GM19240 (cell line): ENCODE data around the gene DUSP23.

Experiments
- DNase-seq: peaks from one replicate; pipeline ENCODE4 v3.0.0; 2011; ENCODE audit warnings: low spot score; ENCODE audit not compliant: insufficient read length

DUSP23 gene

DNA sequence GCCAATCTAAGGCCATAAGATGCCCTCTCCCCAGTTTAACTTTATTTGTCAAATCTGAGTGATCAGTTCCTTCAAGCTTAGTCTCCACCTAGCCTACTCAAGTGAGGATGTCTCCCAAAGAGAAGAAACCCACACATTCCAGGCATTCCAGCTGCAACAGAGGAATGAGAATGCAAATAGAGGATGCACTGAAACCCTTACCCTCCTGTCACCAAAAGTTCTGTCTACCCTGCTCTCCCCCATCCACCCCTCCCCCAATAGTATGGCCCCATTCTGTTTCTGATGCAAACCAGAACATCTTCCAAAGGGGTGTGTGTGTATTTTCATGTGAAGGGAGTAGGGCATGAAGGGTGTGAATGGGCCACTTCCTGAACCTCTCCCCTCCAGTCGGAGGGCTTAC is 3.0 kb downstream of the DUSP23 start:
- DNase-seq = no peak

DNA sequence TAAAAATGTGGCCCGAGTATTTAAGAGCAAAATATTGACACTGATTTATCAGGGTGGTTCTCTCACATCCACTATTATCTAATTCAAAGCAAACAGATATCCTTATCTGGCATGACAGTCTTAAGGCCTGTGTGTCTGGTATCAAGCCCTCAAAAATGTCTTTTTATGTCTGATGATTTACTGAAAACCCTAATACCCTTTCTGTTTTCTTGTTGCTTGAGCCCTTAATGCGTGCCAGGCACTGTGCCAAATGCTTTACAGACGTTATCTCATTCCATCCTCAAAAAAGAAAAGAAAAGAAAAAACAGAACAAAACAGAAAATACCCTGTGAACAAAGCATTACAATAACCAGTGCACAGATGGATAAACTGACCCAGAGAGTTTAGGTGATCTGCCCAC is 5.7 kb downstream of the DUSP23 start:
- no peak for DNase-seq

GRCh38 chr1:159786966-159787365 is 6.2 kb downstream of the DUSP23 start:
- DNase-seq = no peak

DNA sequence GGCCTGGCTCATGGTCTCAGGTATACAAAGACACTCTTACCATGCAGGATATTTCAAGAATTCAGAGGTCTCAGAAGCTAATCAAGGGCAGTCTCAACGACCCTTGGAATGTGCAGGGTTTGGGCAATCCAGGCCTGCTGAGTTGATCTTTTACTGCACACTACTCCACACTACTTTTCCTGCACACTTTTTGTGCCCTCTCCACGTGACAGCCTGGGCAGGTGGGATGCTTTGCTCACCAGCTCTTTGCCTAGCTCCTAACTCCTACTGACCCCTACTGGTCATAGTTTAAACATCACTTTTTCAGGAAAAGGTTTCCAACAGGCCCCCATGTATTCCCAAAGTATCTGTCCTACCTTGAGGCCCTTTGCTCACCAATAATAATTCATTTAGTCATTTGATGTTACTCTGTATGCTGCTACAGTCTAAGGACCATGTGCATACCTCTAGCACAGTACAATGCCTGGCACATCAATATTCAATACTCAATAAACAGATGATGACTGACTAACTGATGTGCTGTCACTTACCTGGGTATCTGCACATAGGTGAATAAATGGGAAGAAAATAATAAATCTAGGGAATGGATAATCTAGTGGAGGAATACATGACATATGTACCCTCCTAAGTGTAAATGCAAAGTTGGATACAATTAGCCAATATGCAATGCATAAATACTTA is 9.6 kb downstream of the DUSP23 start:
- DNase-seq = no peak

GRCh38 chr1:159791031-159791430 is 10.3 kb downstream of the DUSP23 start:
- no peak for DNase-seq

- DNase-seq = no peak
Observed at GRCh38 chr1:159791461-159791860, 10.7 kb downstream of the DUSP23 start.

DNA sequence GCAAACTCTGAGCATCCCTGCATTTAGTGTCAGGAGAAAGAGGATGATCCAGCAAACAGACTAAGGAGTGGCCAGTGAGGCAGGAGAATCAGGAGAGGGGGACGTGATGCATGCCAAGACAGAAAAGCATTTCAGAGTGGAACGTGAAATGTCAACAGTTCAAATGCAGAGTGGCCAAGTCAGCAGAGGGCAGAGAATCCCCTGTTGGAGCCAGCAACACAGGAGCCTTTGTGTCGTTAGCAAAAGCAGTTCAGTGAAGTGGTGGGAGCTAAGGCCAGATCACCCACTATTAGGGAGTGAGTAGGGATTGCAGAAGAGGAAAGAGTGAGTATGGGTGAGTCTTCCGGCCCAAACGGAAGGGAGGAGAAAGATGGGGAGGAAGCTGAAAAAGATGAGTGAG is 14.8 kb downstream of the DUSP23 start:
- DNase-seq = no peak

DNA sequence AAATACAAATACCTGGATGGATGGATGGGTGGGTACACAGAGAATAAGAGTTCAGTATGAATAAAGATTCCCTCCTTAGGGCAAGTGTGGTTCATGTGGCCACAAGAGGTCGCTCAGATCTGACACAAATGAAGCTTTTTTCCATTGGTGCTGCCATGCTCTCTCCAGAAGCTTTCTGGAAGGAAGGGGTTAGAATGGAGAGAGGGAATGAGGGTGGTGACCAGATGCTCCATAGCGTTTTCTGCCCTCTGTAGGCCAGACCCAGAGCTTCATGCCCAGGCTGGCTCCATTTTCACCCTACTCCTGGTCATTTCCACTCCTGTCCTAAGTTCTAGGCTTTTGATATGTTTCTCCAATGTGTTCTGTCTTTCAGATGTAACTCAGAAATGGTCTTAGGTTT is 18.1 kb downstream of the DUSP23 start:
- peak; percentile 48 for DNase-seq

- DNase-seq = no peak
Observed at GRCh38 chr1:159799446-159799985, 18.8 kb downstream of the DUSP23 start.

- no peak for DNase-seq
Observed at GRCh38 chr1:159800177-159800930, 19.6 kb downstream of the DUSP23 start.

GRCh38 chr1:159802111-159802510 is 21.3 kb downstream of the DUSP23 start, which contains the start of gene FCRL6:
Gene FCRL6, plus strand, starts transcription at chr1:159802360. Its CDS starts 65 bp downstream, at chr1:159802425.
- DNase-seq = no peak

- DNase-seq = no peak
Observed at GRCh38 chr1:159803956-159804689, 23.4 kb downstream of the DUSP23 start.

- DNase-seq = no peak
Observed at GRCh38 chr1:159804924-159805323, 24.2 kb downstream of the DUSP23 start.

DNA sequence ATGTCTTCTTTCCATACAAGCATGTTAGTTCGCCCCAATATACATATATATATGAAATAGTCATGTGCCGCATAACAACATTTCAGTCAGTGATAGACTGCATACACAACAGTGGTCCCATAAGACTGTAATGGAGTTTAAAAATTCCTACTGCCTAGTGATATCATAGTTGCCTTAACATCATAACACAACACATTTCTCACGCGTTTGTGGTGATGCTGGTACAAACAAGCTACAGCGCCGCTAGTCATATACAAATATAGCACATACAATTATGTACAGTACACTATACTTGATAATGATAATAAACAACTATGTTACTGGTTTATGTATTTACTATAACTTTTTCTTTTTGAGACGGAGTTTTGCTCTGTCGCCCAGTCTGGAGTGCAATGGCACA is 35.2 kb downstream of the DUSP23 start:
- no peak for DNase-seq

- no peak for DNase-seq
Observed at GRCh38 chr1:159817276-159818041, 36.7 kb downstream of the DUSP23 start.

DNA sequence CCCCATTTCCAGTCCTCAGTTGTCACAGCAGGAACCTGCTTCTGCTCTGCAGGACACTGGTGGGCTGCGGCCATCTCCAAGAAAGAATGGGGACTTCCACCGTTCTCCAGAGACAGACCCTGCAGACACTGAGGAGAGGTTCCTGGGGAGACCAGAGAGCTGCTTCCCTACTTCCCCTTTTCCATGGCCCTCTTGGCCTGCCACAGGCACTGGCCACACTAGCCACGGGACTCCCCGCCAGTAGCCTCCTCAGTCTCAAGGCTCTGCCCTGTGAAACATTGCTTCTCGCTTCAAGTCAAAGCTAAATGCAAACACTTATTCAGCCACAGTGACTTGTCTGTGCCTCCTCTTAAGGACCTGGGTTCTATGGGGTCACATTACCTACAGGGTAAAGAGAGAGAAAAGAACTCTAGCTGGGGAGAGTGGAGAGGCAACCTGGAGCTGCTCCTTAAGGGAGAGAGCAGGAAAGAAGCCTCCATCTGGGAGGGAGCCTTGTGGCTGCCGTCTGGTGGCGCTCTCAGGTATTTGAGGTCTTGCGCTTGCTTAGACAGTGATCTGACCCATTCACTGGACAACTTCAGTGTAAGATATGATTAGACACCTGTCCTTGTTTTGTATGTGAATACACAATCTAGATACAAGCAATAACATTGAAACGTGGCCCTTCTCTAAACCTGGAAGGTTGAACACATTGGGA is 40.6 kb downstream of the DUSP23 start:
- DNase-seq = no peak

GRCh38 chr1:159823406-159823805 is 42.6 kb downstream of the DUSP23 start:
- DNase-seq = no peak

DNA sequence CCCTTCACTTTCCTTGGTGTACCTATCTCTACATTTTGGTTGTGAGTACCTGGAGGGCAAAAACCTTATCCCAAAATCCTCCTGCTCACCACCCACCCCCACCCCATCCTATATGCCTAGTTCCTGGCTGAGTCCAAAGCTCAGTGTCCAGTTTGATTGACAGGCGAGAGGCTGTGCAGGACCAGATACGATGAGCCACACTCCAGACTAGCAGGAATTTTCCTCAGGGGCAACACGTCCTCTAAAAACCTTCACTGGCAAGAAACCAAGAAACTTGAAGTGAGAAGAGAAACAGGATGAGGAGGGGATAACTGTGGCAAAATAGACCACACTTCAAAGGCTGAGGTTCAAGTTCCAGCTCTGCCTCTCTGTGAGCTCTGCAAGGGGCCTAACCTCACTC is 44.8 kb downstream of the DUSP23 start:
- DNase-seq = no peak

DNA sequence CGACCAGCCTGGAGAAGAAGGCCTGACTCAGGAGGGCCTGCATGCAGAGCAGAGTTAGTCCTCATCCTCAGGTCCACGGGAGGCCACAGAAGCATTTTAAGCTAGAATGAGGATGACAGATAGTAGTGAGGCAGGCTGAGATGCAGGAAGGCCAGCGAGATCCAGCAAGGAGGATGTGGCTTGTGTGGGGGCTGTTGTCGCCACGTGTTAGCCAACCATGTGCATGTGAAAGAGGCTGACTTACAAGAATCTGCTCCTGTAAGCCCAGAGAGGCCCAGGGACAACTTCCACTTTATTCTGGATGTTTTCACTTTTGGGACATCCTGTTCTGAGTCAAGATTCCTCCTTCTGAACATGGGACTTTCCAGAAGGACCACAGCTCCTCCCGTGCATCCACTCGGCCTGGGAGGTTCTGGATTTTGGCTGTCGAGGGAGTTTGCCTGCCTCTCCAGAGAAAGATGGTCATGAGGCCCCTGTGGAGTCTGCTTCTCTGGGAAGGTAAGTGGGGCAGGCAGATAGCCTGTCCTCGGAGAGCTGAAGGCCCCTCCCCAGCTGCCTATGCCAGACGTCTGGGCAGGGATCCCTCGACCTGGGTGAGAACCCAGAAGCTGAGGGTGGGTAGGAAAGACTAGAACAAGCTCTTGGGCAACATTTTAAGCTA is 45.8 kb downstream of the DUSP23 start, which contains the start of gene SLAMF8:
Gene SLAMF8 (plus strand): TSS at position 433 of the 661 bp plus-strand sequence. CDS start 26 bp downstream, at position 459.
- DNase-seq = no peak

- no peak for DNase-seq
Observed at GRCh38 chr1:159827102-159827490, 46.3 kb downstream of the DUSP23 start.
